Nephron (organoid): ENCODE measurements around the gene CYREN.

Source experiments
- H3K27ac Mint-ChIP-seq, 3 experiments: 2 replicates each; pipeline ENCODE4 v1.8.0; 2020; ENCODE audit warnings: mixed read lengths in 3 of 3, mild to moderate bottlenecking in 2 of 3, moderate library complexity in 1 of 3
- H3K27me3 Mint-ChIP-seq: 2 replicates; pipeline ENCODE4 v1.8.0; 2021; ENCODE audit warnings: low read depth, mild to moderate bottlenecking, moderate library complexity, mixed read lengths
- H3K36me3 Mint-ChIP-seq: 2 replicates; pipeline ENCODE4 v1.8.0; 2020; ENCODE audit warnings: low read depth, mixed read lengths
- H3K4me1 Mint-ChIP-seq: 2 replicates; pipeline ENCODE4 v1.8.0; 2020; ENCODE audit warnings: mixed read lengths
- H3K4me3 Mint-ChIP-seq, 3 experiments: 2 replicates each; pipeline ENCODE4 v1.8.0; 2020; ENCODE audit warnings: mild to moderate bottlenecking in 3 of 3, mixed read lengths in 3 of 3, moderate library complexity in 2 of 3
- H3K9me3 Mint-ChIP-seq: 2 replicates; pipeline ENCODE4 v1.8.0; 2020; ENCODE audit warnings: mixed read lengths
- CTCF ChIP-seq, 3 experiments: fragments of 200-600 bp; sonication (generic); IDR thresholded peaks; one replicate each; pipeline ENCODE4 v1.5.0; 2021; ENCODE audit warnings: antibody characterized with exemption in 3 of 3; ENCODE audit not compliant: unreplicated experiment in 3 of 3

The CYREN gene

DNA sequence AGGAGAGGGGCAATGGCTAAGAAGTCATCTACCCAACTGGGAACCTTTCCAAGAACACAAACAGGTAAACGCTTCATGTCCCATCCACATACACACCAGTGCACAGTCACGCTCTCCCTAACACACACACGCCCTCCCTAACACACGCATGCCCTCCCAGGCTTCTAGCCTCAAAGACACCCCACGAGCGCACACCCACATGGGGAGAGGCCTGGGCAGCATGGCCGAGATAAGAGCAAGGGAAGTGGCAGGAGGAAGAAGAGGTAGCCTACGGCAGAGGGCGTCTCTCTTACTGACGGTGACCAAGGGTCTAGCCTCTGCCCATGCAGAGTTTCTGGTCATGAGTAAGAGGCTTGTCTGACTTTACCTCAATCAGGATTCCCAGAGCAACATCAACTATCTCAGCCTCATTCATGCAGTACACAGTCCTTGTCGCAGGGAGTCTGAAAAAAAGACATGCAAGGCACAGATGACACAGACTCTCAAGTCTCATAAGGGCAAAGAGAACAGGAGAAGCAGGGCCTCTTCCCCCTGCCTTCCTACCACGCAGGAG is 3.1 kb downstream of the CYREN start:
- no peak for TF ChIP-seq CTCF (IDR thresholded peaks at IDR 0.05; ENCODE audit: unreplicated experiment in 3 of 3)
- peaks cover 32% of the 10 kb centered on the region for H3K4me1 Mint-ChIP-seq
- H3K36me3 Mint-ChIP-seq, result peaks cover 70% of the 10 kb centered on the region
- H3K27ac Mint-ChIP-seq, result peak overlapping the region; percentile 15 to 56 (median 52)
- peak overlapping the region; percentile 54 to 73 (median 68) for H3K4me3 Mint-ChIP-seq
- peaks cover 5% of the 10 kb centered on the region for H3K9me3 Mint-ChIP-seq
- H3K27me3 Mint-ChIP-seq, result no peaks in the 10 kb centered on the region

GRCh38 chr7:135166338-135166990 is 4.0 kb downstream of the CYREN start:
- H3K27me3 Mint-ChIP-seq, result no peaks in the 10 kb centered on the region
- peaks cover 12% of the 10 kb centered on the region for H3K9me3 Mint-ChIP-seq
- peaks cover 33% of the 10 kb centered on the region for H3K4me1 Mint-ChIP-seq

GRCh38 chr7:135165862-135166261 is 4.6 kb downstream of the CYREN start:
- Mint-ChIP-seq H3K27ac (no peak overlapping the region), H3K27me3 (no peaks in the 10 kb centered on the region), H3K9me3 (peaks cover 16% of the 10 kb centered on the region), H3K4me3 (peak overlapping the region in 1 of 3 experiments; percentile 29), H3K36me3 (peaks cover 84% of the 10 kb centered on the region), H3K4me1 (peaks cover 37% of the 10 kb centered on the region)
- TF ChIP-seq CTCF (IDR thresholded peaks at IDR 0.05; ENCODE audit: unreplicated experiment in 3 of 3), result no peak

More at GRCh38 chr7:135166338-135166990, 4.0 kb downstream of the CYREN start:
- H3K36me3 Mint-ChIP-seq, result peaks cover 78% of the 10 kb centered on the region
- H3K4me3 Mint-ChIP-seq, result peak overlapping the region; percentile 49 to 71 (median 61)
- TF ChIP-seq CTCF (IDR thresholded peaks at IDR 0.05; ENCODE audit: unreplicated experiment in 3 of 3), result no peak
- H3K27ac Mint-ChIP-seq, result no peak overlapping the region

GRCh38 chr7:135164357-135165061 is 6.0 kb downstream of the CYREN start:
- TF ChIP-seq CTCF (IDR thresholded peaks at IDR 0.05; ENCODE audit: unreplicated experiment in 3 of 3), result no peak
- Mint-ChIP-seq H3K4me1 (peaks cover 43% of the 10 kb centered on the region), H3K36me3 (peaks cover 91% of the 10 kb centered on the region), H3K27me3 (no peaks in the 10 kb centered on the region), H3K9me3 (peaks cover 20% of the 10 kb centered on the region), H3K4me3 (peak overlapping the region in 1 of 3 experiments; percentile 20), H3K27ac (peak overlapping the region in 1 of 3 experiments; percentile 66)

GRCh38 chr7:135162382-135163001 is 8.0 kb downstream of the CYREN start:
- Mint-ChIP-seq H3K9me3 (peaks cover 26% of the 10 kb centered on the region), H3K27ac (no peak overlapping the region), H3K4me1 (peaks cover 34% of the 10 kb centered on the region), H3K27me3 (no peaks in the 10 kb centered on the region), H3K4me3 (no peak overlapping the region), H3K36me3 (peaks cover 81% of the 10 kb centered on the region)
- TF ChIP-seq CTCF (IDR thresholded peaks at IDR 0.05; ENCODE audit: unreplicated experiment in 3 of 3), result no peak
